GM12878 (cell line): ENCODE results near the gene GGACT. TPM values are rescaled to one million over a fixed set of nuclear protein-coding genes. Genes with fewer than 3 reads are reported as not detected.

Experiments used
- ATAC-seq: fragments of 200-7000 bp; cut with Tn5 transposase; 3 replicates; pipeline ENCODE4 v1.9.1; 2020; ENCODE audit warnings: mild to moderate bottlenecking, moderate library complexity
- BruUV-seq: library from RNA; stranded (reverse); fragments of 400-500 nt; replicated peaks from 2 replicates; lab custom pipeline; 2021; lab: Mats Ljungman, UMichigan
- CTCF ChIA-PET: fragments of 300-600 bp; sonication (Branson Sonifier 250); formaldehyde crosslinking; extraction: SDS; loops from one replicate; lab custom pipeline; 2021; ENCODE audit warnings: inconsistent platforms; lab: Yijun Ruan, JAX
- POLR2A ChIA-PET: fragments of 350-600 bp; formaldehyde crosslinking; extraction: SDS; loops from one replicate; lab custom pipeline; 2021; ENCODE audit warnings: inconsistent platforms; lab: Charles Lee
- RAD21 ChIA-PET: fragments of 300-600 bp; sonication (Branson Sonifier 250); formaldehyde crosslinking; loops from one replicate; lab custom pipeline; 2023; ENCODE audit warnings: antibody characterized with exemption; ENCODE audit not compliant: unreplicated experiment; lab: Charles Lee
- SMC1A ChIA-PET: fragments of 300-600 bp; sonication (Branson Sonifier 250); formaldehyde crosslinking; loops from one replicate; lab custom pipeline; 2023; ENCODE audit not compliant: unreplicated experiment, uncharacterized antibody; lab: Charles Lee
- DNase-seq: peaks from one replicate; pipeline ENCODE4 v3.0.0-alpha.2; 2011; ENCODE audit warnings: low read depth, low spot score
- FAIRE-seq: peaks from 3 replicates; lab custom pipeline; 2011; peaks lifted over from hg19 to GRCh38; lab: Jason Lieb, UNC
- H2AFZ ChIP-seq: 2 replicates; pipeline ENCODE4 v1.6.0; 2011; ENCODE audit warnings: low read depth, low read length, control low read depth; ENCODE audit not compliant: control insufficient read depth
- H3K27ac ChIP-seq: 2 replicates; pipeline ENCODE4 v1.5.1; 2011; ENCODE audit warnings: control low read depth; ENCODE audit not compliant: control insufficient read depth, insufficient read depth
- H3K27me3 ChIP-seq, 2 experiments: replicated peaks in 1 of 2; 2 replicates each; pipeline versions ENCODE4 v1.6.0 to v1.6.1; 2011; ENCODE audit warnings: low read length in 1 of 2; ENCODE audit not compliant: control insufficient read depth in 2 of 2, insufficient read depth in 2 of 2
- H3K36me3 ChIP-seq, 2 experiments: 2 replicates each; pipeline ENCODE4 v1.5.1; 2011; ENCODE audit warnings: low read length in 1 of 2; ENCODE audit not compliant: control insufficient read depth in 2 of 2, insufficient read depth in 2 of 2
- H3K4me1 ChIP-seq: 2 replicates; pipeline ENCODE4 v1.6.1; 2011; ENCODE audit warnings: mild to moderate bottlenecking, low read length, moderate library complexity, mixed read lengths; ENCODE audit not compliant: control insufficient read depth, insufficient read depth
- H3K4me2 ChIP-seq: 2 replicates; pipeline ENCODE4 v1.6.0; 2011; ENCODE audit warnings: control low read depth; ENCODE audit not compliant: control insufficient read depth, insufficient read depth
- H3K4me3 ChIP-seq: fragments of 200-600 bp; sonication (generic); 2 replicates; pipeline ENCODE4 v1.5.1; 2016
- H3K79me2 ChIP-seq: 2 replicates; pipeline ENCODE4 v1.6.0; 2011; ENCODE audit warnings: low read length; ENCODE audit not compliant: control insufficient read depth, insufficient read depth
- H3K9ac ChIP-seq: 2 replicates; pipeline ENCODE4 v1.8.0; 2011; ENCODE audit warnings: low read length, control low read depth, mixed read lengths; ENCODE audit not compliant: control insufficient read depth, insufficient read depth
- H3K9me3 ChIP-seq: replicated peaks from 3 replicates; pipeline ENCODE4 v1.5.1; 2011; ENCODE audit warnings: mild to moderate bottlenecking, low read length; ENCODE audit not compliant: control insufficient read depth, insufficient read depth
- H4K20me1 ChIP-seq: 2 replicates; pipeline ENCODE4 v1.6.0; 2011; ENCODE audit not compliant: control insufficient read depth, insufficient read depth
- BHLHE40 ChIP-seq, 2 experiments: fragments of 450-650 bp in 1 of 2; IDR thresholded peaks; 2 replicates each; pipeline ENCODE4 v1.6.1; 2011 to 2017; ENCODE audit warnings: low read depth in 2 of 2, borderline replicate concordance in 1 of 2, improper control_type of control experiment in 1 of 2, low read length in 1 of 2, mild to moderate bottlenecking in 1 of 2
- IKZF2 ChIP-seq, 2 experiments: fragments of 450-650 bp; IDR thresholded peaks; 2 replicates each; pipeline ENCODE4 v1.6.1; 2017; ENCODE audit warnings: mild to moderate bottlenecking in 2 of 2, moderate library complexity in 2 of 2
- NFYB ChIP-seq: IDR thresholded peaks from 2 replicates; pipeline ENCODE4 v1.6.1; 2011; ENCODE audit warnings: low read depth, mild to moderate bottlenecking, low read length, improper control_type of control experiment, moderate library complexity; ENCODE audit not compliant: insufficient read depth
- SP1 ChIP-seq: IDR thresholded peaks from one replicate; pipeline ENCODE4 v1.6.1; 2011; ENCODE audit warnings: low read depth, low read length
- ZNF384 ChIP-seq: IDR thresholded peaks from 2 replicates; pipeline ENCODE4 v1.6.1; 2012; ENCODE audit warnings: low read depth, mild to moderate bottlenecking, low read length, improper control_type of control experiment, borderline replicate concordance
- WGBS: methylation state at CpG from one replicate; pipeline ENCODE4 v1.1.6; 2016; ENCODE audit warnings: low lambda C conversion rate; ENCODE audit not compliant: insufficient replicate concordance, insufficient coverage; ENCODE audit errors: missing lambda C conversion rate; 5-methylcytosine and 5-hydroxymethylcytosine counted together
- in situ Hi-C: fragments of 300-500 bp; cut with MboI; formaldehyde crosslinking; loops from 9 replicates; pipeline ENCODE4 v1.14.3; 2018; ENCODE audit warnings: mixed read lengths
- intact Hi-C: fragments of 100-400 bp; cut with micrococcal nuclease; formaldehyde crosslinking; loops from one replicate; pipeline ENCODE4 v1.14.2; 2022; ENCODE audit not compliant: unreplicated experiment
- polyA plus RNA-seq, 11 experiments: library from polyadenylated mRNA; depleted of rRNA in 4 of 11; unstranded in 6 of 11; stranded (reverse) in 5 of 11; fragments of >200 nt; fragmentation: Nextera tagmentation in 4 of 11; fragmentation: Illumina TruSeq in 1 of 11; extraction: Ambion mirVana in 4 of 11; extraction: Trizol in 1 of 11; gene quantifications; 1 replicate in 1 of 11; 2 replicates in 10 of 11; pipeline versions ENCODE4 v1.2.1 to v1.2.3, GENCODE V29; 2011 to 2016; ENCODE audit warnings: inconsistent platforms in 2 of 11, missing spikeins in 2 of 11, low read depth in 1 of 11
- total RNA-seq, 4 experiments: library from RNA; depleted of rRNA in 3 of 4; stranded (reverse); fragments of >200 nt in 3 of 4; fragmentation: Illumina TruSeq in 1 of 4; extraction: Trizol in 1 of 4; gene quantifications; 2 replicates each; pipeline versions ENCODE4 v1.2.1 to v1.2.3, GENCODE V29; 2013 to 2021
- TF ChIP-seq, protein P1 (sequence below): fragments of 450-650 bp; IDR thresholded peaks from 2 replicates; pipeline ENCODE4 v1.6.1; 2017; ENCODE audit warnings: antibody characterized with exemption, mild to moderate bottlenecking, moderate library complexity

The GGACT gene
- total and polyA plus RNA-seq, 10 of the 15 experiments (the other 5 are each of a cell fraction or from before 2014, with no cell fraction given): 0.61 to 8.8 (median 4.2) TPM

DNA sequence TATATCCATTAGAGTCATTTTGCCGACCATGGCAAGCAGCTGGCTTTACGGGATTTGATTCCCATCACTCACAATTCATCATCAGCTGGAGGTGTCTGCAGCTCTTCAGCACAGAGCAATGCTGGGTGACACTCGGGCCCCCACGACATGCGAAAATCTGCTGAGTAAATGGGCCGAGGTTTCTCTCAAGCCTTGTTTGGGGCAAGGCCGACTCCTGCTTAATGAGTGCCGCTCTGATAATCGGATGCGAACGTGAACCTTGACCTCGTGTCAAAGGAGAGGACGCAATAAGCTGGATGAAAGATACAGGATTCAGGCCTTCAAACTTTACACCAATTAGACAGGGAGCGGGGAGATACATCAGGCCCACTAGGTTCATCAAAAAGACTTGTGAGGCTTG, 65.2 kb downstream of the GGACT start:
- no peaks in the 10 kb centered on the region for H3K27me3 ChIP-seq
- no peak for FAIRE-seq
- no peaks in the 10 kb centered on the region for H3K9me3 ChIP-seq
- H3K9ac ChIP-seq: no peak overlapping the region
- no peaks in the 10 kb centered on the region for H3K4me1 ChIP-seq
- no peaks in the 10 kb centered on the region for H4K20me1 ChIP-seq
- in situ Hi-C loops (no loop called here), intact Hi-C loops (no loop called here)
- SMC1A ChIA-PET: no interaction called here
- POLR2A ChIA-PET: interaction anchor here (0.5 kb wide), 1 partner anchor 359 kb away, joined by 9 read pairs; no protein-coding TSS in a partner anchor
- no peak overlapping the region for H3K4me2 ChIP-seq
- no peak overlapping the region for H2AFZ ChIP-seq
- no peak for ATAC-seq
- no peak for DNase-seq
- no peaks in the 10 kb centered on the region for H3K79me2 ChIP-seq
- TF ChIP-seq ZNF384 (no peak), BHLHE40 (IDR thresholded peaks at IDR 0.05; ENCODE audit: borderline replicate concordance in 1 of 2, low read depth in 2 of 2, low read length in 1 of 2) (no peak), IKZF2 (IDR thresholded peaks at IDR 0.05) (no peak), NFYB (no peak), SP1 (no peak)
- TF ChIP-seq, protein P1, sequence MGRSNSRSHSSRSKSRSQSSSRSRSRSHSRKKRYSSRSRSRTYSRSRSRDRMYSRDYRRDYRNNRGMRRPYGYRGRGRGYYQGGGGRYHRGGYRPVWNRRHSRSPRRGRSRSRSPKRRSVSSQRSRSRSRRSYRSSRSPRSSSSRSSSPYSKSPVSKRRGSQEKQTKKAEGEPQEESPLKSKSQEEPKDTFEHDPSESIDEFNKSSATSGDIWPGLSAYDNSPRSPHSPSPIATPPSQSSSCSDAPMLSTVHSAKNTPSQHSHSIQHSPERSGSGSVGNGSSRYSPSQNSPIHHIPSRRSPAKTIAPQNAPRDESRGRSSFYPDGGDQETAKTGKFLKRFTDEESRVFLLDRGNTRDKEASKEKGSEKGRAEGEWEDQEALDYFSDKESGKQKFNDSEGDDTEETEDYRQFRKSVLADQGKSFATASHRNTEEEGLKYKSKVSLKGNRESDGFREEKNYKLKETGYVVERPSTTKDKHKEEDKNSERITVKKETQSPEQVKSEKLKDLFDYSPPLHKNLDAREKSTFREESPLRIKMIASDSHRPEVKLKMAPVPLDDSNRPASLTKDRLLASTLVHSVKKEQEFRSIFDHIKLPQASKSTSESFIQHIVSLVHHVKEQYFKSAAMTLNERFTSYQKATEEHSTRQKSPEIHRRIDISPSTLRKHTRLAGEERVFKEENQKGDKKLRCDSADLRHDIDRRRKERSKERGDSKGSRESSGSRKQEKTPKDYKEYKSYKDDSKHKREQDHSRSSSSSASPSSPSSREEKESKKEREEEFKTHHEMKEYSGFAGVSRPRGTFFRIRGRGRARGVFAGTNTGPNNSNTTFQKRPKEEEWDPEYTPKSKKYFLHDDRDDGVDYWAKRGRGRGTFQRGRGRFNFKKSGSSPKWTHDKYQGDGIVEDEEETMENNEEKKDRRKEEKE: no peak
- no peak overlapping the region for H3K4me3 ChIP-seq
- RAD21 ChIA-PET: interaction anchor here (1.2 kb wide), 1 partner anchor 8 kb away, joined by 3 read pairs; no protein-coding TSS in a partner anchor
- CTCF ChIA-PET: interaction anchor here (0.6 to 1.2 kb wide), 2 partner anchors 9 to 322 kb away, joined by 3 to 7 read pairs; no protein-coding TSS in a partner anchor
- no peak overlapping the region for H3K27ac ChIP-seq
- BruUV-seq: no TSS peak
- 95% methylated on average over 14 of the region's 14 CpGs for WGBS
- peaks cover 0 to 2% of the 10 kb centered on the region in 2 experiments; a peak in 1 of 4 replicates for H3K36me3 ChIP-seq
